NCI-H345 (cell line): Measurements from ENCODE around the gene CAPN10.
"Not testable (repeated sequence)": the region's sequence is repeated elsewhere in the genome, so short reads cannot be mapped to it uniquely, and the experiment has no call there.

ENCODE experiments used
- DNase-seq: peaks from one replicate; lab custom pipeline; 2025; lab: John Stamatoyannopoulos, UW

Gene CAPN10, protein sequence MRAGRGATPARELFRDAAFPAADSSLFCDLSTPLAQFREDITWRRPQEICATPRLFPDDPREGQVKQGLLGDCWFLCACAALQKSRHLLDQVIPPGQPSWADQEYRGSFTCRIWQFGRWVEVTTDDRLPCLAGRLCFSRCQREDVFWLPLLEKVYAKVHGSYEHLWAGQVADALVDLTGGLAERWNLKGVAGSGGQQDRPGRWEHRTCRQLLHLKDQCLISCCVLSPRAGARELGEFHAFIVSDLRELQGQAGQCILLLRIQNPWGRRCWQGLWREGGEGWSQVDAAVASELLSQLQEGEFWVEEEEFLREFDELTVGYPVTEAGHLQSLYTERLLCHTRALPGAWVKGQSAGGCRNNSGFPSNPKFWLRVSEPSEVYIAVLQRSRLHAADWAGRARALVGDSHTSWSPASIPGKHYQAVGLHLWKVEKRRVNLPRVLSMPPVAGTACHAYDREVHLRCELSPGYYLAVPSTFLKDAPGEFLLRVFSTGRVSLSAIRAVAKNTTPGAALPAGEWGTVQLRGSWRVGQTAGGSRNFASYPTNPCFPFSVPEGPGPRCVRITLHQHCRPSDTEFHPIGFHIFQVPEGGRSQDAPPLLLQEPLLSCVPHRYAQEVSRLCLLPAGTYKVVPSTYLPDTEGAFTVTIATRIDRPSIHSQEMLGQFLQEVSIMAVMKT

DNA sequence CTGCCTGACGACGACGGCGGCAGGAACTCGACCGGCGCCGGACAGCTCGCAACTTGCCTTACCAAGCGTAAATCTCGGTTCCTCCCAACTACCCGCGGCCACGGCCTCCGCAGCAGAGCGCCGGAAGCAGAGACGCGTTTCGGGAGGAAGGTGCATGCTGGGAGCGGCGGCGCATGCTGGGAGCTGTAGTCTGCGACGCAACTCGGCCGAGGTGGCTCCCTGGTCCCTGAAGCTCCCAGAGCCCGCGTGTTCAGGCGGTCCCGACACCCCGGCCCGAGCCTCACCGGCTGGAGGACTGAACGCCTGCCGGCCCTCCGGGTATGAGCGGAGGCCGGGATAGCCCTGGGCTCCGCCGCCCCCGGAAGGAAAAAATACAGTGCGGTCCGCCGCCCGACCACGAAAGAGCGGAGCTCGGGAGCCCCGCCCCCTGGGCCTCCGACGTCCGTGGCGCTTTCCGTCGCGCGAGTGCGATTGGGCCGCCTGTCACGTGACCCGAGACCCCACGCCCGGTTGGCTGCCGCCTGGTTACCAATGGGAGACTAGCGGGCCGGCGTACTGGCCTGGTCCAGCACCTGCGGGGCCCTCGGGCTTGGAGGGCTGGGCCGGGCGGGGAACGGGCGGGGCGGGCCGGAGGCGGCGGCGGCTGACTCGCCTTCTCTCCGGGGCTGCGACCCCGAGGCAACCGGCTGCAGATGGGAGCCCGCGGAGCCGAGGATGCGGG is at the start of gene CAPN10:
TSS of gene CAPN10 (plus strand) at position 537 of the 721 bp plus-strand sequence. CDS start at position 715, 178 bp downstream.
- peak; percentile 97 for DNase-seq

DNA sequence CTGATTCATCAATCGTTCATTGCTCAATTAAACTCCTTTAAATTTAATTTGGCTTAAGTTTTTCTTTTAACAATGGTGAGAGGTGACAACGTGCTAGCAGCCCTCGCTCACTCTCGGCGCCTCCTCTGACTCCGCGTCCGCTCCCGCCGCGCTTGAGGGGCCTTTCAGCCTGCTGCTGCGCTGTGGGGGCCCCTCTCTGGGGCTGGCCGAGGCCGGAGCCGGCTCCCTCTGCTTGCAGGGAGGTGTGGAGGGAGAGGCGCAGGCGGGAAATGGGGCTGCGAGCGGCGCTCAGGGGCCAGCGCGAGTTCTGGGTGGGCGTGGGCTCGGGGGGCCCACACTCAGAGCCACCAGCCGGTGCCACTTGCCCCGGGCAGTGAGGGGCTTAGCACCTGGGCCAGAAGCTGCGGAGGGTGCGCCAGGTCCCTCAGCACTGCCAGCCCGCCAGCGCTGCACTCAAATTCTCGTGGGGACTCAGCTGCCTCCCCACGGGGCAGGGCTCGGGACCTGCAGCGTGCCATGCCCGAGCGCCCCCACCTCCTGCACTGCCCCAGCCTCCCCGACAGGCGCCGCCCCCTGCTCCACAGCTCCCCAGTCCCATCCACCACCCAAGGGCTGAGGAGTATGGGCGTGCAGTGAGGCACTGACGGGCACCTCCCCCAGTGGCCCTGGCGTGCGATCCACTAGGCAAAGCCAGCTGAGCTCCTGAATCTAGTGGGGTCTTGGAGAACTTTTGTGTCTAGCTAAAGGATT is 48.3 kb upstream of the CAPN10 start:
- no peak for DNase-seq

DNA sequence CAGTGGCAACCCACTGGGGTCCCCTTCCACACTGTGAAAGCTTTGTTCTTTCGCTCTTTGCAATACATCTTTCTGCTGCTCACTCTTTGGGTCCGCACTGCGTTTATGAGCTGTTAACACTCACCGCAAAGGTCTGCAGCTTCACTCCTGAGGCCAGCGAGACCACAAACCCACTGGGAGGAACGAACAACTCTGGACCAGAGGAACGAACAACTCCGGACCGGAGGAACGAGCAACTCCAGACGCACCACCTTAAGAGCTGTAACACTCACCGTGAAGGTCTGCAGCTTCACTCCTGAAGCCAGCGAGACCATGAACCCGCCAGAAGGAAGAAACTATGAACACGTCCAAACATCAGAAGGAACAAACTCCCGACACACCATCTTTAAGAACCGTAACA is 47.4 kb upstream of the CAPN10 start:
- not testable (repeated sequence) for DNase-seq

DNA sequence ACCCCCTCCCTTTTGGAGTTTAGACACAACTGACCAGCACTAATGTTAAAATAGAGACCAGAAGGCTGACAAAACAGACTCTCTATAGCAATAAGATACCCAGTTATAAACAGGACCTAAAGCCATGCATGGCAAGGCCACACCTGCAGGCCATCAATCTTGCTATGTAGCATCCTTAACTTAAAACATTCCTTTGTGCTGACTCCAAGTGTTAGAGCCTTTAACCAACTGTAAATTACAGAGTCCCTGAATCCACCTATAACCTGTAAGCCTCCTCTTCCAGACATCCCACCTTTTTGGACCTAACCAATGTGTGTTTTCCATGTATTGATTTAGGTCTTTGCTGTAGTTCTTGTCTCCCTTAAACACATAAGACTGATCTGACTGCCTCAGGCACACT is 46.6 kb upstream of the CAPN10 start:
- DNase-seq = no peak

DNA sequence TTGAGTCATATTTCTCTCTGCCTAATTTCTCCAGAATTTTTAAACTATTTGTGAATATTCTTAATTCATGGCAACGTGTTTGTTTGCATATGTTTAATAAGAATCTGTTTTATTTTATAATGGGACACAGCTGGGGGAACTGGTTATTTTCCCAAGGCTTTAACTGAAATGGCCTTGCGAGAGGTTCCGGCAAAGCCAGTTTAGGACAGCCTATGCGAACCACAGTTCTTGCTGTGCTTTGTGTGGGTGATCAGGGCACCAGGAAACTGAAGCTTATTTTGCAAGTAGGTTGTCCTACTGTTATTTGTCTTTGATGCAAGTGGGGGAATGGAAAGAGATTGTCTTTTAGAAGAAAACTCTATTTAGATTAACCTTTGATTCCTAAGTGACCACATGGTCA is 35.2 kb upstream of the CAPN10 start:
- no peak for DNase-seq

DNA sequence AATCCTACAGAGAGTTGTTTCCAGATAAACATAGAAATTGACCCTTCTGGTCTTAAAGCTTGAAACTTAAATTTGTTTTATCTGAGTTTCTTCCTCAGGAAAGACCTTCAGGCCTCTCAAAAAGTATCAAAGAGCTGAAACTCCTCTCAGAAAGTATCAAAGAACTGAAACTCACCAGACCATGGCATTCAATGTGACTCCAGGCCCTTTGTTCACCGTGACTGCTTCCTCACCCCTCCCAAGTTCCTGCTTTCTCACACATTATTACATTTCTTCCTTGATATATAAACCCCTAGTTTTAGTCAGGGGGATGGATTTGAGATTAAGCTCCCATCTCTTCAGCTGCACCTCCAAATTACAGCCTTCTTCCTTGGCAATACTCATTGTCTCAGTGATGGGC is 34.7 kb upstream of the CAPN10 start:
- DNase-seq = no peak

DNA sequence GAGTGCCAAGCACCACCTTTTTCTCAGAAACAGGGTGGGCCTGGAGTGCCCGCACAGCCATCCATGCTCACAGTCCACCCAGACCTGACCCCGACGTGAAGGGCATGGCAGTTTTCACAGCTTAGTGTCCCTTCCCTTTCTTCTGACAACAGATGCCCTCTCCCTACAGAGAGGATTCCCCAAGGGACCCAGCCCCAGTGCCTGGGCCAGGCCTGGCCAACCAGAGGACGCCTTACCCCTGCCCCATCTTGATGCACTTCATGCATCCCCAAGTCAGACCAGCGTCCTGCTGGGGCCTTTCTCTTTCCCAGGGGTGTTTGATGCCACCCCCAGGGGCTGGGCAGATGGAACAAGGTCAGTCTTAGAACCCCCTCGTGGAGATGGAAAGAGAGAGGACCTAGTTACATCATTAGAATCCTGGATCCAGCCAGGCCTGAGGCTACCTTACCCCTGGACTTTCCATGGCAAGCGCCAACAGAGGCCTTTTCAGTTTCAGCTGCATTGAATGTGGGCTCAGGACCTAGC is 32.5 kb upstream of the CAPN10 start:
- no peak for DNase-seq

DNA sequence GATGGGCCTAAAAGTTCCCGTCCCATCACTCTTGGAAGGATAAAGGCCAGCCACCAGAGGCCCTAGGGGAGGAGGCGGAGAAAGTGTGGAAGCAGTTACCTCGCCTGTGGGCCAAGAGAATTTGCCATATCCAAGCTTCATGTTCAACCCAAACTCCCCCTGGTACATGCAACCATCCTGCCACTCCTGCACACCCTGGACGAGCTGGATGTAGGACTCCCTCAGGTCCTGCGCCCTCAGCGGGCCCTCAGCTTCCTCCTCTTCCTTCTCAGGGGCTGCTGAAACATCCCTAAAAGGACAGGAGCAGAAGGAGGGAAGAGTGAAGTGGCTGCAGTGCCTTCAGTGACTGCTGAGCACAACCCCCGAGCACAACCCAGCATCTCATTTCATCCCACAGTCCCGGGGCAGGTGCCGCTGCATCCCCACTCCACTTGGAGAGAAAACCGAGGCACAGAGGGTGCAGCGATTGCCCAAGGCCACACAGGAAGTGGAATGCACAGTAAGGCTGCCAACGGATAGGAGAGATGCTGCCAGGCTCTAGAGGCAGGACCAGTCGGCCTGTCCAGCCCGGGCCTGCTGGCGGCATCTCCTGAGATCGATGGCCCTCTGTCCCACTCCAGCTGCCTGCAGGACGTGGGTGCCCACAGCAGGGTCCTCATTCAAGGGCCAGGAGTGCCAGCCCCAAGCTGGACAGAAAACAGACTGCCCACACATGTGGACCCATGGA is 31.6 kb upstream of the CAPN10 start:
- DNase-seq = no peak

DNA sequence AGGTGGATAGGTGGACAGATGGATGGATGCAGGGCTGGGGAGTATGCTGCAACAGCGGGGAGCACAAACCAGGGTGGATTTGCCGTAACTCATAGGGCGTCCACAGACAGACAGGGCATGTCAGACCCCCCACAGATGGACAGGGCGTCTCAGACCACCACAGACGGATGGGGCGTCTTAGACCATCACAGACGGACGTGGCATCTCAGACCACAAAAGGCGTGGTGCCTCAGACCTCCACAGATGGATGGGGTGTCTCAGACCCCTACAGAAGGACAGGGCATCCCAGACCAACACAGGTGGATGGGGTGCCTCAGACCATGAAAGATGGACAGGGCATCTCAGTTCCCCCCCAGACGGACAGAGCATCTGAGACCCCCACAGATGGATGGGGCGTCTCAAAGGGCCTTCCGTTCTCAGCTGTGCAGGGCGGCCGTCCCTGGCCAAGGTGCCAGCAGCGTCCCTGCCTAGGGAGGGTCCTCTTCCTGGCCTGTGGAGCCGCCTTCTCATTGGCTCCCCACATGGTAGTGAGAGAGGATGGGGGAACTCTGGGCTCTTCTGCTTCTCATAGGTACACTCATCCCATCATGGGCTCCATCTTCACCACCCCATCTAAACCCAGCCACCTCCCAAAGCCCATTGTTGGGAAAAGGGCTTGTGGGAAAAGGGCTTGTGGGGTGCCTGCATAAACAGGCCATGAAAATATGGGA is 30.8 kb upstream of the CAPN10 start:
- no peak for DNase-seq

DNA sequence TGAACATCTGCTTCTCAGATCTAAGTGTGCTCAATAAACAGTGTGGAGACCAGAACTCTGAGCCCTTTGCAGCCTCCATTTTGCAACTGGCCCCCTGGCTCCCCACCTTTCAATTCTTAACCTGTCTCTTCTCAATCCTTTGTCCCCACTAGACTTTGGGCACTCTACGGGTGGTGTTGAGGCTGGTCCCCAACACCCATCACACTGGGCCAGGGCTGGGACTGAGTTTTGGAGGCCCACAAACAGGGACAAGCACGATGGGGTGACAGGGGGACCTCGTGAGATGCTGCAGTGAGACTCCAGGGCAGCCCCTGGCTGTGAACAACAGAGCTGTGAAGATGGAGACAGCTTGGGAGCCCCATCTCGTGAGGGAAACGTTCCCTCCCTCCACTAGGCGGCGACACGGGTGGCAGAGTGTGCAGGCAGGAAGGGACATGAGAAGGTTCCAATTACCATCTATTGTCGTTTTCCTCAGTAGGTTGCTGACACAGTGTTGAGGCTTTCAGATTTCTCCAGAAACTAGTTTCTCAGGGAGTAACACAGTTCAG is 29.9 kb upstream of the CAPN10 start:
- DNase-seq = no peak

DNA sequence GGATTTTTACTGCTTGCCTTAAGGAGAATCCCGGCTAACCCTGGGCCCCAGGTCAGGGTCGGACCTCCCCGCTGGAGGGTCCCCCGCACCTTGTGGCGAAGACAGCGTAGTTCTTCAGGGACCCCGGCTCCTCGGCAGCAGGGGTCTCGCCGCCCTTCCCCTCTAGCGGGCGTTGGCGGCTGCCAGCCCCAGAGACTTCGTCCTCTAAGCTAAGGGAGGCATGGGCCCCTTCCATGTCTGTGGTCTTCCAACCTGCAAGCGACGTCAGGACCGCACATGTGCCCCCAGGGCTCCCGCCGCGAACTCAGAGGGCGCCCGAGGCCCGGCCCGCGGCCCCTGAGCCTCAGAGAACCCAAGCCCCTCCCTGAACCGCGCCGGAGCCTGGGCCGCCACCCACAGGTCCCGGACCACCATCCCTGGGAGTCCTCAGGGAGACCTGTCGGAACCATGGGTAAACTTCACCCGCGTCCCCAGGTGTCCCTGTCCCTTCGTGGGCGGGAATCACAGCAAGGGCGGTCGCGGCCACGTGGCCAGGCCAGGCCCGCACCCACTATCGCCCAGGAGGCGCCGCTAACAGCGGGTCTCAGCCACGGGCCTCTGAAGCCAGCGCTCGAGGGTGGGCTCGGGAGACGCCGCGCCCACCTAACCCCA is 29.3 kb upstream of the CAPN10 start:
- DNase-seq = no peak

DNA sequence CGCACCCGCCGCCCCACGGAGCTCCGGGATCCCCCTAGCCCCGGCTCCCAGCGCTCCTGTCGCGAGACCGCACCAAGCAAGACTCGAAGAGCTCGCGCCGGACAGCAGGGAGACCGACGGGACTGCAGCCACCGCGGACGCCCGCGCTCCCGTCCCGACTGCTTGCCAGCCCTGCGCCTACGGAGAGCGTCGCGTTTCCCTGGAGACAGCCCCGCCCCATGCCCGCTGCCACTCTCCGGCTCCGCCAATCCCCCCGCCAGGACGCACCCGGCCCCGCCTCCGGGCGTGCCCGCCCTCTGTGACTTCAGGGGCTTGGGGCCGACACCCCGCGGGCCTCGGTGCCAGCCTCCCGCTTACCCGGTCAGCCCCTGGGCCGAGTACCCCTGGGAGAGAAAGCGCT is 28.7 kb upstream of the CAPN10 start, which contains the start of gene ANKMY1:
TSS of gene ANKMY1 (minus strand) at position 181 of the 400 bp plus-strand sequence. CDS start 653 bp downstream, outside the sequence.
- DNase-seq = peak; percentile 83

DNA sequence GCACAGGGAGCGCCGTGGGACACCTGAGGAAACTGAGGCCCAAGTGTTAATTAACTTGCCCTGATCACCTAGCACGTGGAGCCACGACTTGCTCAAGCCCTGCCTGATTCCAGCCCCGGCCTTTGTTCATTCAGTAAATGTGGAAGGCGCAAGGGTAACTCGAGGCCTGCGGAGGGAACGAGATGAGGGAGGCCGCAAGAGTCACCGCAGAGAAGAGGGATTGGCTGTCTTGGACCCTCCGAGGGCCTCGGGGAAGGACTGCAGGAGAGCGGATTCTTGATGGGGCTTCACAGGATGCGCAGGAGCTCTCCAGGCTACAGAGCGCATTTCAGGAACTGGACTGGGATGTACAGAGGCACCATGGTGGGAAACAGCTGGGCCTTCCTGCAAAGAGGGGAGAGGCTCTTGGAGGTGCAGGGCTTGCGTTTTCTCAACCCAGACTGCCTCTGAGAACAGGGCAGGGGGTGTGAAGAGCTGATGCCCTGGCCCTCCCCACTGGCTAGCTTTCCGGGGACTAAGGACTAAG is 28.2 kb upstream of the CAPN10 start:
- DNase-seq = no peak

DNA sequence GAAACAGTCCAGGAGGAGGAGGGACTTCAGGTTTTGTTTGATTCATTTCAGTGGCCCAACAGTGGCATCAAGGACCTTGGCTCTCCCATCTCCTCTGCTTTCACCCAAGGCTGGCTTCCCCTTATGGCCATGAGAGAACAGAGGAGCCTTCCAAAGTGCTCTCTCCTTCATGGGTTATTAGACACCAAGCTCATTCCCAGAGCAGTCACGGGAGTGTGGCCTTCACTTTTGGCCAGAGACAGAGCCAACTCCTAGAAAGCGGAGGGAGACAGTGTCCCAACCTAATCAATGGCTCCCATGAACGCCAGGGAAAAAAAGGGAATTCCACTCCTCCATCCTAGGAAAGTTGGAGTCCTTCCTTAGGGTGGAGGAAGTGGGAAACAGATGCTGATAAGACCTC is 27.2 kb upstream of the CAPN10 start:
- DNase-seq = no peak

DNA sequence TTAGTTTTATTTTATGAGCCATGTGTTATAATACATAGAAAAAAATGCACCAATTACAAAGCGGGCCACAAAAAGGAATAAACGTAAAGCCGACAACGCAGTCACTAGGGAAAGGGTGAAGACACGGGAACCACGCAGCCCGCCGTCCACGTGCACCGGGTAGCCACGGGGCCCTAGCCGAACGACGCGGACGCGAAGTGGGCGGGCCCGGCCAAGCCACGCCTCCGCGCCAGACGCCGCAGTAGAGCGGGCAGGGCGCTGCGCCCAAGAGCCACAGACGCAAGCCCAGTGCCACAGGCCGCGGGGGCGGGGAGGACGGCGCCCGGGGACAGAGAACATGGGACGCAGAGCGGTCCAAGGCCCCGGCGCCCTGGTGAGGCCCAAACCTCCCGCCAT is 26.5 kb upstream of the CAPN10 start, which contains the start of gene DUSP28:
TSS of gene DUSP28 (plus strand) at position 274 of the 396 bp plus-strand sequence. CDS start 328 bp downstream, outside the sequence.
- DNase-seq = peak; percentile 92

DNA sequence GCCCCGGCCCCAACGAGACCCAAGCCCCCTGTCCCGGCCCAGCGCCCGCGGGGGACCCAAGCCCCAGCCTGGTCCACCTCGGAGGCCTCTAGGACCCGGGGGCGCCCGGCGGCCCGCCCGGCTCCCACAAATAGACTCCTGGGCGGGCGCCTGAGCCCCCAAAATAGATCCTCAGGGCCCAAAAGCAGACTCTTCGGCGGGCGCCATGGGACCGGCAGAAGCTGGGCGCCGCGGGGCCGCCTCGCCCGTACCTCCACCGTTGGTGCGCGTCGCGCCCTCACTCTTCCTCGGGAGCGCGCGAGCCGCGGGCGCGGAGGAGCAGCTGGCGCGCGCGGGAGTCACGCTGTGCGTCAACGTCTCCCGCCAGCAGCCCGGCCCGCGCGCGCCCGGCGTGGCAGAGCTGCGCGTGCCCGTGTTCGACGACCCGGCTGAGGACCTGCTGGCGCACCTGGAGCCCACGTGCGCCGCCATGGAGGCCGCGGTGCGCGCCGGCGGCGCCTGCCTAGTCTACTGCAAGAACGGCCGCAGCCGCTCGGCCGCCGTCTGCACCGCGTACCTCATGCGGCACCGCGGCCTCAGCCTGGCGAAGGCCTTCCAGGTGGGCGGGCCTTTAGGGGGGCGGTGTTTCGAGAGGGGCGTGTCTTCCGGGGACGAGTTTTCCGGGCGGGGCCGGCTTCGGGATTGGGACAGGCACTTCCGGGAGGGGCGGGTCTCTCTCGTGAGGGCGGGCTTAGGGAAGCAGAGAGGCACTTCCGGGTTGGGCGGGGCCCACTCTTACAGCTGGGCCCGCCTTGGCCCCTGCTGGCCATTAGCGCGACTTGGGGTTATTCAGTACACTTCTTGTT is 25.8 kb upstream of the CAPN10 start:
- DNase-seq = peak; percentile 98

DNA sequence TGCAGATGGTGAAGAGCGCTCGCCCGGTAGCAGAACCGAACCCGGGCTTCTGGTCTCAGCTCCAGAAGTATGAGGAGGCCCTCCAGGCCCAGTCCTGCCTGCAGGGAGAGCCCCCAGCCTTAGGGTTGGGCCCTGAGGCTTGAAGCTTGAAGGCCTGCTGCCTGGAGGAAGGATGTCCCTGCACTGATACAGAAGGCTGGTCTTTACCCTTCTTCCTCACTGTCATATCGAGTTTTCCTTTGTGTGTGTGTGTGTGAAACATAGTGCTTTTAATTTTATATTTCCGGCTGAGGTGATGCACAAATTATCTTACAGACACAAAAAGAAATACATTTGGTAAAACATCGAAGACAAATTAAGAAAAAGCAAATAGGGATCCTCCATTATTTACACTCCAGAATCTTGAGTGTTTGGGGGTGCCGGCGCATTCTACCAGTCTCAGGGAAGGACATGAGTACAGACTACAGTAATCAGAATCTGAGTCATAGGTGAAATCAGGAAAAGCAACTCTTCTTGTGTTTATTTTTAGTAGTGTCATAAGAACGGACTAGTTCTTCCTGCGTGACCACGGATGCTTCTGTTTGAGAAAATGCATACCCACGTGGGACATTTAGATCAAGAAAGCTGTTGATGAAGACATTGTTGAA is 25.1 kb upstream of the CAPN10 start:
- DNase-seq = no peak

DNA sequence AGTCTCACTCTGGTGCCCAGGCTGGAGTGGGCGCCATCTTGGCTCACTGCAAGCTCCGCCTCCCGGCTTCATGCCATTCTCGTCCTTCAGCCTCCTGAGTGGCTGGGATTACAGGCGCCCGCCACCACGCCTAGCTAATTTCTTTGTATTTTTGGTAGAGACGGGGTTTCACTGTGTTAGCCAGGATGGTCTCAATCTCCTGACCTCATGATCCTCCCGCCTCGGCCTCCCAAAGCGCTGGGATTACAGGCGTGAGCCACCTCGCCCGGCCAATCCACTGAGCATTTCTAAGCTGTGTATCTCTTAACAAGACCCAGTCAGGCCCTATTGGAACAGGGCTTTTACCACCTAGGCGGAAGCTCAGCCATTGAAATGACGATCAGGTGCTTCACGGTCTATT is 23.3 kb upstream of the CAPN10 start:
- not testable (repeated sequence) for DNase-seq
